Stimulated activated CD4-positive, alpha-beta T cell treated with anti-CD3 and anti-CD28 coated beads, Interleukin-15, amount 100 ng/mL, for 48 hours (primary cell): ENCODE measurements around the gene SREBF2.
"Not testable (repeated sequence)": the region's sequence is repeated elsewhere in the genome, so short reads cannot be mapped to it uniquely, and the experiment has no call there.

ENCODE experiments used
- DNase-seq, 2 donors: peaks; one replicate each; pipeline ENCODE4 v3.0.0-alpha.2; 2020; ENCODE audit warnings: low read depth in 2 of 2

Gene SREBF2

DNA sequence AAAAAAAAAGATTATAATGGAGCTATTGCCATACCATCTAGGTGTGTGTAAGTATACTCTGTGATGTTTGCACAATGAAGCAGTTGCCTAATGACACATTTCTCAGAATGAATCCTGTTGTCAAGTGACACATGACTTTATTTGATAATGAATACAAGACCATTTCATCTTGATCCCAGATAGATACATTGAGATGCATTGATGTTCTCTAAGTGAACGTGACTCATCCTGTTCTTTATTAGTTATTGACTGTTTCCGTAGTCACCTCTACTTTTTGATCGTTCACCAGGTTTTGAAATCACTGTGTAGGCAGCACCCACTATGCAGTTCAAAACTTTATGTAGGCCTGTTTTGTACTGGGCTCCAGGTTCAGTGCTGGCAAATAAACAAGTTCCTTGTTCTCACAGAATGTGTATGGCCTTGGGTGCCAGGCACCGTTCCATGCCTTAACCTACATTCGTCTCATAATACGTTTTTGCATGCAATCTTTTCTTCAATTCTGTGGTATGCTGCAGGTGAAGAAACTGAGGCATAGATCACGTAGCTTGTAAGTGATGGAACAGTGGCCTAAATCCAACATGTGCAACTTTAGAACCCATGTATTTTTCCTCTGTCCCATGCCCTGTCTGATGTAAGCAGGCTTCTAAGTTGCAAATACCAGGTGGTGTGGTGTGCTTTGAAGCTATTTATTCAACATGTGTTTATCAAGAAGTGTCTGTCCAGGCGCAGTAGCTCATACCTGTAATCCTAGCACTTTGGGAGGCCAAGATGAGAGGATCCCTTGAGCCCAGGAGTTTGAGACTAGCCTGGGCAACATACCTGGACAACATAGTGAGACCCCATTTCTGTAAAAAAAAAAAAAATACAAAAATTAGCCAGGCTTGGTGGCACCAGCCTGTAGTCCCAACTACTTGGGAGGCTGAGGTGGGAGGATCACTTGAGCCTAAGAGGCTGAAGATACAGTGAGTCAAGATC is 10.4 kb downstream of the SREBF2 start:
- no peak for DNase-seq

DNA sequence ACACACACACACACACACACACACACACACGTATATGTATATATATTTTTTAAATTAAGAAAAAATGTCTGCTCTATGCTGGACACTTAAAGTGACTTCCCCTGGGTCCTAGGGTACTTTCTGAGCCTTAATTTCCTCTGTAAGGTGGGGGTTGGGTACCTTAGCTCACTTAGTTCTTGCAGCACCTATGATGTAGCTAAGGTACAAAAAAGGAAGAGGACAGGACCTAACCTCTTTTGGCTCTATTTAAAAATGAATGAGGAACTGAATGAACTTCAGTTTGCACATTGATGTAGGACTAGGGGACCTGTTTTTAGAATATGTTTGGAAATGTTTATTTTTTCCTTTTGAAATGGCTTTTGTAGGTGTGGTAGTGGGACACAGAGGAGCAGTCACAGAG is 11.1 kb downstream of the SREBF2 start:
- no peak for DNase-seq

DNA sequence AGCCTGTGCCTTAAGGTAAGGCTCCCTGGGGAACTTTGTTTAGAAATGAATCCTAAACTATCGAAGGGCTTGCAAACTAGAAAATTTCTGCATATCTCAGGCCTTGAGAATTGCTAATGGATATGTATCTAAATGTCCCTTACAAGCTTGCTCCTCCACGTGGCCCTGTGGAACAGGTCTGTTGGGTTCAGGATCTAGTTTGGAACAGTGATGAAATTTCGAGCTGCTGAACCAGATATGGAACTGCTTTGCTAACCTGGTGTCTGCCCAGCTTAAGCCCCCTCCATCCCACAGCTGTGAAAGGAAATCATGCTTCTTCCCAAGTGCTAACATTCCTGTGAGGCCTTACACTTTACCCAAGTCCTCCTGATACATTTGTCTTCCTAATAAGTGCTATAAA is 11.6 kb downstream of the SREBF2 start:
- no peak for DNase-seq

DNA sequence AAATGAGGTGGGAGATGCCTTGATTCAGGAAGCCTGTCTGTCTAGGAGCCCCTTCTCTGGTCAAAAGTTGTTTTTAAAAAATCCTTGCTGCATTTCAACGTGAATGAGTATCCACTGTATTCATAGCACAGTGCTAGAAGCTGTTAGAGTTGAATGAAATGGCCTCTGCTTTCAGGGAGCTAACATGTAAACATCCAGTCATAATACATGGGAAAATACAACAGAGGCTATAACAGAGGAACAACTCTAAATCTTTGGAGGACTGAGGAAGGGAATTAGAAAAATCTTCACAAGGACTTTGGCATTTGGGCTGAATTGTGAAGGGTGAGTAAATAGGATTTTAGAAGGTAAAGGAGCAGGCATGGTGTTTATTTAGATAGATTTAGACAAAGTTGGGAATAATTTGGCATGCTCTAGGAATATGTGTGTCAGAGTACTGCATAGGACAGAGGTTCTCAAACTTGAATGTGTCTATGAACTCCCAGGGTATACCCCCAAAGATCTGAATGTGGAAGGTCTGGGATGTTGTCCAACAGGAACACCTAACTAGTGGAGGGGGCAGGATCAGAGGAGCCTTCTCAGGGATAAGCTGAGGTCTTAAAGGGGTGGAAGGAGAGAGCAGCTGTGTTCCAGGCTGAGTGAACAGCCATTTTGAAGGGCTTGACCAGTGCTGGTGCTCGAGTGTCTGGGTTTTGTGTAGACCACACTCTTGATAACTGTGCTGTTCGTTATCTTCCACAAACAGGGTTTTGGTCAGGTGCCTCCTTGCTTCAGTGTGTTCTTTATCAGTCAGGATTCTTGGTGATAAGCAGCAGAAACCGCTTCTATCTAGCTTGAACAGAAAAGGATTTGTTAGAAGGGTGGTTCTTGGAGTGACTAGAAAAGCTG is 12.7 kb downstream of the SREBF2 start:
- no peak for DNase-seq

DNA sequence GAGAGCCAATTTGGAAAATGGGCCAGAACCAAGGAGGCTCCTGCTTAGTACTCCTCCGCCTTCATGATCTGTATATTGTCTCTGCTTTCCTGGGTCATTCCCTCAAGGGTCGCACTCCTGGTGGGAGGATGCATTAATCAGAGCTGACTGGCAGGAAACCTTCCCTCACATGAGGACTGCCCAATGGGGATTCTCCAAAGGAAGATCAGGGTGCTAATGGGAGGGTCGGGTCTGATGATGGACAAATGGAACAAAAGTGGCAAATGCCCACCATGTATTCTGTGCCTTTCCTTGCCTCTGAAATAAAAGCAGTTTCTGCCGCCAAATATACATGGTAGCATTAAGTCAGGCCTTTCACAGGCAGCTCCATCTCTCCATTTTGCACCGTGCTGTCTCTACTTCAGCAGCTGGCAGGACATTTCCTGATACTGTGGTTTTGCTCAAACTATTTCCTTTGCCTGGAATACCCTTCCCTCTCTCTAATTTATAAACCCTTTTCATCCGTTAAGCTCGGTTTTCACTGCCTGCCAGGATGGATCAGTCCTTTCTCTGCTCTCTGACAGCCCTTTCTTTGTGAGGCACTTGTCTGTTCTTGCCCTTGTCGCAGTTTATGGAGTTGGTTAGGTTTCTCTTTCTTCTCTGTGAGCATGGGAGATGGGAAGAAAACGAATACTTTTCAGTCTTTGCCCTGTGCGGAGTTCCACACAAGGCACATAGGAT is 13.5 kb downstream of the SREBF2 start:
- no peak for DNase-seq

DNA sequence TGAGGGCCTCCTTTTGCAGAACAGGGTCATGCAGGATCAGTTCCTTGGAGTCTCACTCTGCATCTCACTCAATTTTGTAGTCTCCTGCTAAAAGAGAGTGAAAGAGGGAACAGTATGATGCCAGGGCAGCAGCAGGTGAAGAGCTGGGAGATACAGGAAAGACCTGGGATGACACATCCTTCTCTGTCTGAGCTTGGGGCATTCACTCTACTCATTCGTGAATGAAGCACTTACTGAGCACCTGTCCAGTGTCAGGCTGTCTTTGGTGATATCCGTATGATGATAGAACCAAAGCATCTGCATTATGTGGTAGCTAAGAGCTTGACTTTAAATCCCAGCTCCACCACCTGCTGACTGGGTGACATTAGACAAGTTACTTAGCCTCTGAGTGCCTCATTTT is 14.4 kb downstream of the SREBF2 start:
- DNase-seq = no peak

DNA sequence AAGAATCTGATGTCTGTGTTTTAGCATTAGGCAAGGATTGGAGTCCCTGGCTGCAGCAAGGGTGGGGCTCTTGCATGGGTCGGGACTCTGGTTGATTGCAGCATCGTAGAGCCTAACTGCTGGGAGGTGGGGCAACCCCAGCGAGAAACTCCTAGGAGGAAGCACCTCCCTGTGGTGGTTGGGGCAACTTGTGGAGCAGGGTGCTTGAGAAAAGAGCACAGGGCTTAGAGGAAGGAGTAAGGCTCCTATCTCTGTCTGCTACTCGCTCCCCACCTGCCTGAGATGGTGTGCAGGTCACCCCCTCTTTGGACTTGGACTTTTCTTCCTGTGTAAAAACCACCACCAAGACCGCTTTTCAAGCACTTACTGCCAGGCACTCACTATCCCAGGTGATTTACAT is 15.6 kb downstream of the SREBF2 start:
- no peak for DNase-seq

DNA sequence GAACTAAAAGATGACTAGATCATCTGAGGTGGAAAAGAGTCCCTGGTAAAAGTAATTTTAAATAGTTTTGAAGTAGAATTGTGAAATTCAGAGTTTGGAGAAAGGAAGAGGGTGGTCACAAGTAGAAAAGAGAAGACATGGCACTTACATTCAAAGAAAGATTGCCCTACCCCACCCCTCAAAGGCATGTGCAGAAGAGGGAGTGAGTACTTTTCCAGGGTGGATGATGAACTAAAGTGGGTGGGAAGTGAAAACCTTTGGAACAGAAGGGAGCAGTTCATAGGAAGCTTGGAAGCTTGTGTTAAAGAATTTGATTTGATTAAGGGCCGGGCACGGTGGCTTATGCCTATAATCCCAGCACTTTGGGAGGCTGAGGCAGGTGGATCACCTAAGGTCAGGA is 23.6 kb downstream of the SREBF2 start:
- no peak for DNase-seq

DNA sequence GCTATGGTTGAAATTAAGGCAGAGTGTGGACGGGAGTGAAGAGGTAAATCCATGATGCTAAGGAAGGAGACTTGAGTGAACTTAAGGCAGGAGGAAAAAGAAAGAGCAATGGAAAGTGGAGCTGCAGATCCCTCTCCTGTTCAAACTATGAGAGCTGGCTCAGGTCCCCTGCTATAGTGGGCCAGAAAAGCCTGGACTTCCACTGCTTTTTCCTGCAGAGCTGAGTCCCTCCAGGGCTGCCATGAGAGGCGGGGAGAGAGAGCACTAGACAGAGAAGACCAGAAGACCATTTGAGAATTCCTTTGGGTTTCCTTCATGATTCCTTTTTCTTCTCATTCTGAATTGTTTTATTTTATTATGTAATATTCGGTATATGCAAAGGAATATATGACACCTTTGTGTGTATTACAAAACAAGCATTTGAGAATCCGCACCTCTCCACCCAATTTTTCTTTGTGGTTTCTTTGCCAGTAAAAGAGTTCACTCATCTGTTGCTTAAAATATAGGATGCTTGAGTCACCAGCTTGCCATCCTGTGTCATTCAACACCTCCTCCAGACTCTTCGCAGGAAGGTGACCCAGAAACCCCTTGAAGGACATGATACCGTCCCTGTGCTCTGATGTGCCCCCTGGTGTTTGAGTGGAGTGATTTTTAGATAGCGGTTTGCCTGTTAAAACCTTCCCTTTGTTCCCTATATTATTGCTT is 24.4 kb downstream of the SREBF2 start:
- DNase-seq = peak; percentile 76 to 80

DNA sequence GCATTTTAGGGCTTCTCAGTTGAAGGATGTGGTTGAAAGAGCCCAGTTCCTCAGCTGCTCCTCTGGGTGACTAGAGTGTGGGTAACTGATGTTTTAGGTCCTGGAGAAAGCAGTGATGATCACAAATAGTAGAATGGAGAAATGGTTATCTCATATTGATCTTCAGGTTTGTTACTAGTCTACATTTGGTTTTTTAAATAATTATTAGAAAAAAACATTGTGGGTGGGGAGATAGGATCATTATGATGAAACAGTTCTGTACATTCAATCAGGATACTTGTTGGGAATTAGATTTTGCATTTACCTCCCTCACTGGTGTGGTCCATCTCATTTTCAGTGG is 24.9 kb downstream of the SREBF2 start:
- DNase-seq = no peak

DNA sequence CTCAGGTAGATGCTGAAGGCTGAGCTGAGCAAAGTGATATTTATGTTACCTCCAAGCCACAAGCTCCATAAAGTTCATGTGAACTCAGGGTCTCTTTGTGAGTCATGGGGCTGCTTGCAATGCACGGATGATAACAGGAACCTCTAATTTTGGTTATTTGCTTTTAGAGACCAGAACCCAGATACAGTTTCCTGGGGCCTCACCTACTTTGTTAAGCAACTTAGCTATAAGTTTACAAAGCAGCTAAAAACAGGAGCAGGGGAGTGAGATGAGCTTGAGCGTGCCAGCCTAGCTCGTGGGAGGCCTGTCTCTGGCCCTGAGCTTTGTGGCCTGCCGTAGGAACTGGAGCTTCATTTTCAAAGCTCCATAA is 29.2 kb downstream of the SREBF2 start:
- DNase-seq = peak in 1 of 2 donors; percentile 24

DNA sequence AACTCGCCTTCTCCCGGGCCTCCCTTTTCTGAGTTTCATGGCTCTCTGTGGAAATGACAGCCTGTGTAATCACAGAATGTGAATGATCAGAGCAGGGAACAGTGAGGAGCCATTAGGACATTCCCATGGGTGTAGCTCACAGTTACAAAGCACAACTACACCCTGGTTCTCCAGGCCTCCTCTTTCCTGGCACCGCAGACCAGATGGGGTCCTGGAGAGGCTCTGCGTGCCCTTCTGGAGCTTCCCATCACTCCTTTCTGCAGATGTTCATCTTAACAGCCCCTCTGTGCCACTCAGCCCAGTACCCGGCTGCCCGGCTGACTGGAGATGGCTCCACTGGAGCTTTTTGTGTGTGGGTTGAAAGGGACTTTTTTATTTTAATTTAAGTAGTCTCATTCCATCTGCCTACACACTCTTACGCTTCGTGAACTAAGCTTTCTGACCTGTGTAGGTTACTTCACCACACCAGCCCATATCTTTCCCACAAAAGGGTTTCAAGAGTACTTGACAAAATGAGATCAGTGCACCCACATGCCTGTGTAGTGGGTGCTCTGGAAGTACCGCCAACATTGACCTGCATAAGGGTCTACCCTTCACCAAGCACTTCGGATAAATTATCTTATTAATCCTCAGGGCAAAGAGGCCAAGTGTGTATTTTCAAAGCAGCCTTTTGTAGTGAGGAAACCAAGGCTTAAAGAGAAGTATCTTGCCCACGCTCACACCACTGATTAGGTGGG is 29.8 kb downstream of the SREBF2 start:
- peak; percentile 53 to 57 for DNase-seq

DNA sequence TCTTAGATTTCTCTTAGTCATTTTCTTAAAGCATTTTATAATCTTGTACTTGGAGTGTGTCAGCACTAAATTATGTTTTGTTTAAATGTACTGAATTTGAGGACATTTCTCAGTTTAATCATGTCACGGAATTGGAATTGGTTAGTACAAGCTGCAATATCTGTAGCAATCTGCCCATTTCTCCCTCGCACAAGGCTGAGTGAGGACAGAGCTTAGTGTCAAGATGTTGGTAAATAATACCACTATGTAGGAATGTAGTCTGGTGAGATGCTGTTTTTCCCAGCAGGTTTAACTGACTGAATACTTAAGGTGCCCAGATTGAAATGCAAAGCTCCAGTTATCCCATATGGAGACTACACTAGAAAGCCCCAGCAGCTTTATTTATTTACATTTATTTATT is 30.6 kb downstream of the SREBF2 start:
- DNase-seq = no peak

DNA sequence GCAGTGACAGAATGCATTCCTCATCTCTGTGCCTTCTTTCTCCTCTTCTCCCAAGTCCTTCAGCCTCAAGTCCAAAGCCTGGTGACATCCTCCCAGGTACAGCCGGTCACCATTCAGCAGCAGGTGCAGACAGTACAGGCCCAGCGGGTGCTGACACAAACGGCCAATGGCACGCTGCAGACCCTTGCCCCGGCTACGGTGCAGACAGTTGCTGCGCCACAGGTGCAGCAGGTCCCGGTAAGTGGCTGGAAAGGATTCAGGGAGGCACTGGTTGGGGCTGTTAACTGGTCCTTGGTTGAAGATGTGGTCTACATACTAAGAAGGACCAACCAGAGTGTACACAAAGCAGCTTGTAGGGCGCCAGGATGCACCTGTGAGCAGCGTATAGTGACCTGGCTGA is 35.7 kb downstream of the SREBF2 start:
- no peak for DNase-seq

DNA sequence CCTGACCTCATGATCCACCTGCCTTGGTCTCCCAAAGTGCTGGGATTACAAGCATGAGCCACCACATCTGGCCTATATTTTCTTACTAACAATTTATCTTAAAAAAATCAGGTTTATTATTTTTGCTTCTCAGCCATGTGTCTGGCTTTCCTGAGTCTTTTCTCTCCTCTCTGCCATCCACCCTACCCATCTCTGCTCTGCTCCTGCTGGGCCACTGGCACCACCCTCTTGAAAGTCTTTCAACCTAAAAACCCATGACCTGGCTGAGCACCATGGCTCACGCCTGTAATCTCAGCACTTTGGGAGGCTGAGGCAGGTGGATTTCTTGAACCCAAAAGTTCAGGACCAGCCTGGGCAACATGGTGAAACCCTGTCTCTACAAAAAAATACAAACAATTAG is 37.2 kb downstream of the SREBF2 start:
- DNase-seq = not testable (repeated sequence)

DNA sequence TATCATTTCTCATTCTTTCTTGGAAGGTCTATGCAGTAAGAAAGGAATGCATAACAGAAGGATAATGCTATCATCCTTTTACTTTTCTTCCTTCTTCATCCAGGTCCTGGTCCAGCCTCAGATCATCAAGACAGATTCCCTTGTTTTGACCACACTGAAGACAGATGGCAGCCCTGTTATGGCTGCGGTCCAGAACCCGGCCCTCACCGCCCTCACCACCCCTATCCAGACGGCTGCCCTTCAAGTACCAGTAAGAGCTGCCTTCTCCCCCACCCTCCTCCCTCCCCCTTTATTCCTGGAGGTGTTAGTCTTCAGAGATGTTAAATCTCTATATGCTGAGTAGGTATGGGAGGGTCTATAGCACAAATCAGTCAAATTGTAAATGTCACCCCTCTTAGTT is 37.9 kb downstream of the SREBF2 start:
- DNase-seq = no peak

DNA sequence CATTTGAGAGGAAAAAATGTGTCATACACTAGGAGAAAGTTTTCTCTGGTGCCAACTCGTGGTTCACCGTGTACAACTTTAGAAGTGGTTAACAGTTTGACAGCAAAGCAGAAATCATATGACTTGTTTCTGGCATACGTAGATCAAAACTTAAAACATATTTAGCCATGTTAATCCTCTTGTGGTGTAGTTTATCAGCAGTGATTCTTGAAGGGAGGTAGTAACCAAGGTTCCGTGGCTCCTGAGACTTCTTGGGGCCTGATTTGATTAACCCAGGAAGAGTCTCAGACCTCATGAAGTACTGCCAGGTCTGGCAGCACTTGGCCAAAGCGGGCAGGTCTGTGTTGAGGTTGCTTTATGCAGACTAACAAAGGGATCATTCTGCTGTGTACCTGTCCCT is 40.5 kb downstream of the SREBF2 start:
- no peak for DNase-seq

DNA sequence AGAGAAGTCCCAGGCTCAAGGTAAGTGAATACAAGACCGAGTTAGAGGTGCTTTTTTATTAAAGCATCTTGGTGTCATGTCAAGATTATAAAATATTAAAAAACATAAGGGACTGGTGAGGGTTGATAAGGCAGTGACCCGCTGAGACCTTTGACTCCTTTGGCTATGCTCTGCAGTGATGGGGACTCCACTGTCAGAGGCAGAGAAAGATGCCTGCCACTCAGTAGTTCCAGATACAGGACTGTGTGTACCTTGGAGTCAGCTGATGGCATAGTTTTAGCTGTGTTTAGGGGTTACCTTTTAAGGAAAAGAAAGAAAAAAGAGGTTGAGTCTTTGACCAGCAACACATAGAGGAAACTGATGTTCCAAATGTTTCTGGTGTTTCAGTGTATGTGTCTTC is 41.2 kb downstream of the SREBF2 start:
- DNase-seq = no peak

DNA sequence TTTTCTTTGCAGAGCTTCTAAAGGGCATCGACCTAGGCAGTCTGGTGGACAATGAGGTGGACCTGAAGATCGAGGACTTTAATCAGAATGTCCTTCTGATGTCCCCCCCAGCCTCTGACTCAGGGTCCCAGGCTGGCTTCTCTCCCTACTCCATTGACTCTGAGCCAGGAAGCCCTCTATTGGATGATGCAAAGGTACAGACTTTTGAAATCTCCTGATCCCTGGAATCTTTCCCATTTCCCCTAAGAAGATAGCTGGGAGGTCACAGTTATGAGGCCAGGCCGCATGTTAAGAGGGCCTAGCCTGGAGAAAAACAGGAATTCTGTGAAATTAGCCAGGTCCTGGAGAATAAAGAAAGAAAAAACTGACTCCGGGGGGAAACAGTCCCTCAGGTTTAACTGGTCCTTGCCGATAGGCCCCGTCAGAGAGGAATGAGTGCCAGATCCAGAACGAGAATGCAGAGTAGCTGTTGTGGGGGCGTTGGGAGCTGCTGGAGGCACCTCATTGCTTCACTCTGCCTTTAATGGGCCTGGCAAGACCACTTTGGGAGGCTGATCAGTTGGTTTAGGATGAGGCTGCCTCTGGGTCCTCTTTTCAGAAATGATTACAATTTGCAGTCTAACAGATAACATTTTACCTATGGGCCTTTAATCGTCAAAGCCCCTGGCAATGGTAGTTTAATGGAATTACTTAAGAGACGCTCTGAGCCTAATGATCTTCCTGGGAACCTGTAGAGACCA is 42.8 kb downstream of the SREBF2 start:
- no peak for DNase-seq

DNA sequence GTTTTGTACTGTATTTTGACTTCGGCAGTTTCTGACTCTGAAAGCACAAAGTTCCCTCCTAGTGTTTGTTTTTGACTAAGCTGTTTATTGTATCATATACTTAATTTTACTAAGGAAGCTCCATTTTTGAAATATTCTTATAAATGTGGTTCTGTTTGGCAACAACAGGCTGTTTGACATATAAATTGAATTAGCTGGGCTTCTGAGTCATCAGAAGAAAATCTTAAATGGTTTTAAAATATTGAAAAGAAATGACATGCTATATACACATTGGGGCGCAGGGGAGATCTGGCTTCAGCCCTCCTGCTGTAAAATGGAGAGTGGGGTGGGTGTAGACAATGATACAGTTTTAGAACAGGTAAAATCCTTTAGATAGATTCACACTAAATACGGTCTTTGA is 43.4 kb downstream of the SREBF2 start:
- no peak for DNase-seq
